Measurements from ENCODE around the gene CDK5R1.

GRCh38 chr17:32441886-32442285, 44.9 kb upstream of the CDK5R1 start:
- TF ChIP-seq EZH2 (IDR thresholded peaks at IDR 0.05; ENCODE audit: insufficient read depth, poor library complexity, severe bottlenecking) (no peak), EZH2phosphoT487 (IDR thresholded peaks at IDR 0.05; ENCODE audit: insufficient read depth, low read depth) (no peak)
